Stimulated activated CD8-positive, alpha-beta memory T cell treated with anti-CD3 and anti-CD28 coated beads, Interleukin-15, amount 100 ng/mL, for 48 hours (primary cell): Measurements from ENCODE around the gene IQSEC3.

Source experiments
- DNase-seq, 2 donors: peaks; one replicate each; pipeline ENCODE4 v3.0.0-alpha.2; 2020; ENCODE audit warnings: low read depth in 2 of 2

IQSEC3 gene

DNA sequence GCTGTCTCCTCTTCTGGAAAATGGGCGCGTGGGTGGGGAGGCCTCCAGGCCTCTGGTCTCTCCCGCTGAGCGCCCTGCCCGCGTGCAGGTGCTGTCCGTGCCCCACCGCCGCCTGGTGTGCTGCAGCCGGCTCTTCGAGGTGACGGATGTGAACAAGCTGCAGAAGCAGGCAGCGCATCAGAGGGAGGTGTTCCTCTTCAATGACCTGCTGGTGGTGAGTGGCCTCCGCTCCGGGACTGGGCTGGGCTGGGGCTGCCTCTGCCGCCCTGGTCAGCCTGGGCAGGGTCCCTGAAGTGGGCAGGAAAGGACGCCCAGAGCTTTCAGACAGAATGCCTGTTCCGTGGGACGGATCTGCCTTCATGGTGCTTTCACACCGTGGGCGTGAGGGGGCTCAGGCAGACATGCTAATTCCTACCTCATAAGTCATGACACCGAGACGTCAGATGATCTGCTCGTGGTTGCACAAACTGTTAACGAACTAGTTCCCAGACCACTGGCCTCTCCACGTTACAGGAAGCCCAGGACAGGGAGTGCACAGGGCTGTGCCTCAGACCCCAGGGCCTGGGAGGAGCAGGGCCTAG is 96.9 kb downstream of the IQSEC3 start:
- DNase-seq = no peak

DNA sequence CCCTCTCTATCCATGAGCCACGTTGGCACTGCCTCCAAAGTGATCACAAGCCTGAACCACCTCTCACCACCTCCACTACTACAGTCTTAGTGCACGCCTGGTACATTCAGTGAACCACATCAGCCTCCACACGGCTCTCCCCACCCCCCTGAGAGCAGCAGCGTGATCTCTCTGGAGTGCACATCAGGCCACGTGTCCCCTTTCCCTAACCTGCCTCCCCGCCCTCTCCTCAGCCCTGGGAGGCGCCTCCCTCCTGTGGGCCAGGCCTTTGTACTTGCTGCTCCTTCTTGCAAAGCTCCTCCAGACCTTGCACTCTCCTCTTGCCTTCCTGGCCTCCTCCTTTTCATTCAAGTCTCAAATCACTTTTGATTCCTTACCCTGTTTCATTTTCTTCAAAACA is 97.6 kb downstream of the IQSEC3 start:
- no peak for DNase-seq

DNA sequence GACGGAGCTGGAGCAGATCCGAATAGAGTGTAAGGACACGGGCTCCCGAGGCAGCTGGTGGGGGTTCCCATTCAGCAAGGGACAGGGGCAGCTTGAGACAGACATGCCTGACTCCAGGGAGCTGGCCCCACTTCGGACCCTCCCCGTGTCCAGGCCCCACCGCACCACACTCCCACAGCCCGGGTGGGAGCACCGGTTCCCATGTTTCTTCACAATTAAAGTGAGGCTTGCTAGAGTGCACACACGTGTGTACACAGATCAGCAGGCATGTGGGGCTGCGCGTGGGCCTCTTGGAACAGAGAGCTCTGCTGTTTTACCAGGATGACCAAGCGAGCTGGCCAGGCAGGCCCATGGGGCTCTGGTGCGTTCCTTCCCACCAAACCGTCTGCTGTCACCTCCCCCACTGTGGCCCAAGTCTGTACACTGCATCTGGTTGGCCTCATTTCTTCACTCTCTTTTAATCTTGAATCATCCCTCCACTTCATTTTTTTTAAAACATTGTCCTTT is 99.3 kb downstream of the IQSEC3 start:
- no peak for DNase-seq

DNA sequence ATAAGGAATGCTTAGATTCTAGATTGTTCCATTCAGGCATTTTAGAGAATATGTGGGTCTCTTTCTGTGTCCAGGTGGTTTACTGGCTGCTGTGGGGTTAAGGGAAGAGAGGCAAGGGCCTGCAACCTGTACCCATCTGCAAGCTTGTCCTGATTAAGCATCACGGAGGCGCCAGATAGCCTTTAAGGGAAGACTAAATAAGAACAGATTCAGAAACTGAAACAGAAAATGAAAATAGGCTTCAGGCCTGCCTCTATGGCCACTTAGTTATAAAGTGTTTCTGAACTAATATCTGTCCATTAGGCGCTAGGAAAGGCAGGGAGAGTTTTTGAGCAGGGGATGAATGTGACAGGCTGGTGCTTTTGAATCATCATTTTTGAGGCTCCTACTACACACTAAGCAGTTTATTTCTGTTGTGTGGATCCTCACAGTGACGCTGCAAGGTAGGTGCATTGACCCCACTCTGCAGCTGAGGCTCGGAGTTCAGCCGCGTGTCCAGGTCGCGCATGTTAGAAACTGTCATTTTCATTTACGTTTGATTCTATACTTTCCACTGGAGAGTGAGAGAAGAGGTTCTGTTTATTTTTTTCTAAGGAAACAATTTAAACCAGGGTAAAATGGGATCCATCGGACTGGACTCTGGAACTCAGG is 100.0 kb downstream of the IQSEC3 start:
- DNase-seq = no peak

DNA sequence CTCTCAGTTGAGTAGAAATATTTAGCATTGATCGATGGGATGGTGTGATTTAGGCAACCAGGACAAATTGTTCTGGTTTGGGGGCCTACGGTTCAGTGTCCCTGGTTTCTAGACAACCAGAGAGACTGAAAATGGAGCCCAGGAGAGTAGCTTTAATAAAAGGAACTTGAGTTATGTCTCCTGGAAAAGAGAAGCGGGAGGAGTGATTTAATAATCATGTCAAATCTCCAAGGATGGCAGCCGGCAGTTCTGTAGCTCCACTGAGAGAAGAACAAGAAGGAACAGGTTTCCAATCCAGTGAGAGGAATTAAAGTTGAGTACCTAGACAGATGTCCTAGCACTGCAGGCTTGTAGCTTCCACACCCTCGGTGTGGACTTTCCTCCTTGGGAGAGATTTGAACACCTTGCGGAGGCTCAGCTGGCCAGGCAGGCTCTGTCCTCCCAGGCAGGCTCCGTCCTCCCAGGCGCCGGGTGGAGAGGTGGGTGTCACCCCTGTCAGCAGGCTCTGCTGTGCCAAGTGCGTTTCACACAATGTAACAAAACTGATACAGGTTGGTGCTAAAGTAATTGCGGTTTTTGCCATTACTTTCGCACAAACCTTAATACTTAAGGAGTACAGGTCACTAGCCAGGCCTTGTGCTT is 101.5 kb downstream of the IQSEC3 start:
- DNase-seq = no peak

DNA sequence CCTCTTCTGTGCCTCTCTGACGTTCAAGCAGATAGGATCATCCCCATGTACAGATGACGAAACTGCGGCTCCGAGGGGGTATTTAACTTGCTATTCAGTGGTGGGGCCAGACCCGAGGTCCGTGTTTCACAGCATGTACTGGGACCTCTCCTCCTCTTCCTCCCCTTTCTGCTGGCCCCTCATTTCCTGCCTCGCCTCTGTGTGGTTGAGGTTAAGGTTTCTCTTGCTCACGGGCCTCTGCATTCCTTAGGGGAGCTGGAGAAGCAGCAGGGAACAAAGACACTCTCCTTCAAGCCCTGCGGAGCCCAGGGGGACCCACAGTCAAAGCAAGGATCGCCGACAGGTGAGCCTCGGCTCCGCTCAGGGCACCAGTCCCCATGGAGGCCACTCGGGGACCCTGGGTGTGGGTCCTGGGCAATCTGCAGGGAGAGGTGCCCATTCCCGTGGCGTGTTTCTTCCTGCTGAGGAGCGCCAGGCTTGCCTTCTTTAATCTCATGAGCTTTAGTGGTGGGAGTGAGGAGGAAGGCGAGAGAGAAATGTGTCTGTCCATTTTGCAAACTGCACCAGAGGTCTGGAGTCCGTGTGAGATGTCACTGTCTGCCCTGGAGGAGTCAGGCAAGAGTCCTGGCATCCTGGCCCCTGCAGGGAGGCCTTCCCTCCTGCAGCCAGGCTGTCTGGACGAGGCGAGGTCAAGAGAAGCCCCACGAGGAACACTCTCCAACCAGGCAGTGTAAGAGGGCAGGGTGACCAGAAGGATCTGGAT is 102.4 kb downstream of the IQSEC3 start:
- DNase-seq = no peak

DNA sequence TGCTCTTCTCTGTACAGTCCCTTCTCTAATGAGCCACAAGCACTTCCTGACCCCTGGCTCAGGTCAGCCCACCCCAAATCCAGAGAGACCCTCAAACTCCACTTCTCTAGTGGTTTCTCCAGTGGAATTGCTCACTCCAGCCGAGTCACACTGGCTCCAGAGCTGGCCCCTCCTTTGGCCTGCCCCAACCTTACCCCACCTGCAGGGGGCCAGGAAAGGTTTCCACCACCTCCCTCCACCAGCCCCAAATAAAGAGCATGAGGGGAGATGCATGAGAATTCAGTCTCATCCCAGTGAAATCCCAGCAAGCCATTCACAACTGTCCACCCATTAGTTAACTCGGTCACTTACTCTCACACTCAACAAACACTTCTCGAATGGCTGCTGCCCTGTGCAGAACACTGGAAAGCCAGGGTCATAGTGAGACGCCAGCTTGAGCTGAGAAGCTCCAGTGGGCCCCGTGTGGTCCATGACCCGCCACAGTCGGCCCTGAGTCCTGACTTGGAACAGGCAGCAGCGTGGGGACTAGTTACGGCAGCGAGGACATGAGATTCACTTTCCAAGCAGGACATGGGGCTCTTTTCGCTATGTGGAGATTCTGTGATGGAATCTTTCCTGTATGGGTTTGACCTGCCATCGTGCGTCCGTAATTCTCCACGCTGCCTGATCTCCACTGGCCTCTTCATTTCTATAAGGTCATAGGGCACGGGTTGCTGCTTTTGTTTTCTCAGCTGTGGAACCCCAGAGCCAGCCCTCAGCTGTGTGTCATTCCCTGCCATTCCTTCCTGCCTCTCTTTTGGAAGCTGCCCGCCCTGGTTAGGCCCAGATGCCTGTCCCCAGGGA is 103.2 kb downstream of the IQSEC3 start:
- no peak for DNase-seq

DNA sequence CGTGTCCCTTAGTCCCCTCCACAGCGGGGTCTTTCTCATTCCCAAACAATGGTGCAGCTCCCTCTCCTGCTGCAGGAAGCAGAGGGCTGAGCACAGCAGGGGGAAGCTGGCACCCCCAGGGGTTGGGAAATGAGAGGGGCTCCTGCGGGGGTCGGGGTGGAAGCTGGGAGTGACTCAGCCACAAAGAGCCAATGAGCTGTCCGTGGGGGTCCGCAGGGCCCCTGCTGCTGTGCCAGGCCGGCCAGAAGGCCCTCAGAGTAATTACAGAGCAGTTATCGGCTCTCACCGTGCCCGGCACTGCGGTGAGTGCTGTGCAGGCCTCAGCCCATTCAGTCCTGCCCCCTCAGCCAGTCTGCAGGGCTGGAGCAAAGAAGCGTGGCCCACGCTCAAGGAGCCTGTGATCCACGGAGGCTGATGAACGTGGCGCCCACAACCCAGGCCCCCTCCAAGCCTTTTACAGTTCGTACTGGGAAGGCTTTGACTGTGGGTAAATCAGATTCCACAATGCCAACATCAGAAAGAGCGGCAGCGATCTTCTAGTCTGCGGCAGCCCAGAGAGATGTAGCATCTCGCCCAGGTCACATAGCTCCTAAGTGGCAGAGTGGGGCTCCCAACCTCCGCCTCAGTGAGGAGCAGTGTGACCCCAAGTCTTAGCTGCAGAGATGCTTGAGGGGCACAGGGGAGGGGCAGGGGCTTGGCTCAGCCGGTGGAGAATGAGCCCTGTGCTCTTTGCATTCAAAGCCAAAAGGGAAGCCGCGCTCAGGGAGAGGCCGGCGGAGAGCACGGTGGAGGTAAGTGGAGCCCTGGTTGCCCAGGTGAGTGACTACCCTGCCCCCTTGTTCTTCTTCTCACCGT is 104.0 kb downstream of the IQSEC3 start:
- no peak for DNase-seq

DNA sequence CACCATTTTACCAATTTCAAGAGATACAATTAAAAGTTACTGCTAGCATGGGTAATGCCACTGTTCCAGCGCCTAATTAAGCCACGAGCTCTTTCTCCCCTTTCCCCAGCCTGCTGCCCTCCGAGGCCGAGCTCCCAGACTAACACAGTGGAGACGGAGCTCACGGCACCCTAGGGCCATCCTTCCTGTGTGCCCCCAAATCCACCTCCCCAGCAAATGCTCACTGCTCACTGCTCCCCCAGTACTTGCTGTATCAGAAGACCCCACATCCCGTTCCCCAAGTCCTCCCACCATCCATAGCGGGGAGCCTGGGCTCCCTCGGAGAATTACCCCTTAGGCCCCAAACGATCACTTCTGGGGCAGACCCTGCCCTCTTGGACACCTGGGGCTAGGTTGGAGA is 104.7 kb downstream of the IQSEC3 start:
- DNase-seq = no peak

DNA sequence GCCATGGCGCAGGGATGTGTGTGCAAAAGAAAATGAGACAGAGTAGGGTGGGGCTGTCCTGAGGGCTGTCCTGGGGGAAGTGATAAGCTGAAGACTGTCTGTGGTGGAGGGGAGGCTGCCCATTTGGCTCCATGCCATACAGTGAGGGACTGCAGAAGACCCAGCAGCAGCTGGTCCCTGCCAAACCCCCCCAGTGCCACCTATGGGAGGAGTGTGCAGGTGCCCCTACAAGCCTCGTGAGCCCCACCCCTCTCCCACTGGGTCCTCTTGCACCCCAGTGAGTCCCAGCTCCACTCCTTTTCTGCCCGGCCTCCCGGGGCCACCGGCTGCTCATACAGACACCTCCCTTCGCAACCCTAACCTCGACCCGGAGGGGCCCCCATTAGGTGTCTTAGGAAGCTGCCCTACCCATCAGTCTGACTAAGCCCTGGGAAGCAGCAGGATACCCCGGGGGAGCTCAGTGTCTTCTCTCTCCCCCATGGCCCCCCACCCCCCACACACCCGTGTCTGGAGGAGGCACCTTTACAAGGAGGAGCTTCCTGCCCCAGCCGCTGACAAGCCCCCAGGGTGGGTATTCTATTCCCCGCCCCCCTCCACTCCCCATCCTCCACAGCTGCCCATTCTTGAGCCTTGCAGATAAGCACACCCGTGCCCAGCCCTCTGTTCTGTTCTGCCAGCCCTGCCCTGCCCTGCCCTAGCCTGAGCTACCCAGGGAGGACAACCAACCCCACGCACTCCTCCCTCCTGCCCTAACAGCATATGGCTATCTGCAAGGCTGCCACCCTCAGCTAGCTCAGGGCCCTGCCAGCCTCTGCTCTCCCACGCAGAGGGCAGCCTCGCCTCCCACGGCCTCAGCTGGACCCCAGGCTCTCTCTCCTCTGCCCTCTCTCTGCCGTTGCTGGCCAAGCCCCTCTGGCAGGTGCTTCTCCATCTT is 105.4 kb downstream of the IQSEC3 start:
- DNase-seq = no peak

DNA sequence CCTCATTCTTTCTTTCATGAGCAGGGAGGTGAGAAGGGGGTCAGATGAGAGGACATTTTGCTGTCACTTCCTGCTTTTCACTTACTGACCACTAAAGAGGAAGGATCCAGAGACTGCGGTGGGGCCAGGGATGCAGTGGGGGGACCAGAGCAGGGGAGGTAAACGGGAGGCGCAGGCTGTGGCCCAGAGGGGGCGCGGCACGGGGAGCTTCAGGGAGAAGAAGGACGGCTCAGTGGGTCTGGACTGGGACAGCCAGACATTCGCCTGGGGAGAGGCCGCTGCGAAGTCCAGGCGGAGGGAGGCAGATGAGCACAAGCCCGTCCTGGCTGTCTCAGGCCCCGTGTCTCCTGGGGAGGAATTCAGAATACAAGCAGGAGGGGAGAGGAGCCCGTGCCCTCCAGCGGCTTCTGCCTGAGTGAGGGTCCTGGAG is 106.2 kb downstream of the IQSEC3 start:
- no peak for DNase-seq

DNA sequence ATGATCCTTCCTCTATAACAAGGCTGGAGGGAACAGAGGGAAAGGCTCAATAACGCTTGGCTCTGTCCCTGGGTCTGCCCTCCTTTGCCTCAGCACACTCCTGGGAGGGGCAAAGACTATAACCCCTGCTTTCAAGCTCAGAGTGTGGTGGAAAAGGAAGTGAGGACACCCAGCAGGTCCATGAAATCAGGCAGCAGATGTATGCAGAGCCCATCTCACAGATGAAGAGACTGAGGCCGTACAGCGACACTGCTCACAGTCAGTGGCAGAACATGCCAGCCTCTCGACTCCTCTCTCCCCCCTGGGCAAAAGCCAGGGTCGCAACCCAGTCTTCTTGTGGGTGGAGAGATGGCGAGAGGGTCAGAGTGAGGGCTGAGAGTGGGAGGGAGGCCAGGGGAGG is 107.6 kb downstream of the IQSEC3 start:
- no peak for DNase-seq

DNA sequence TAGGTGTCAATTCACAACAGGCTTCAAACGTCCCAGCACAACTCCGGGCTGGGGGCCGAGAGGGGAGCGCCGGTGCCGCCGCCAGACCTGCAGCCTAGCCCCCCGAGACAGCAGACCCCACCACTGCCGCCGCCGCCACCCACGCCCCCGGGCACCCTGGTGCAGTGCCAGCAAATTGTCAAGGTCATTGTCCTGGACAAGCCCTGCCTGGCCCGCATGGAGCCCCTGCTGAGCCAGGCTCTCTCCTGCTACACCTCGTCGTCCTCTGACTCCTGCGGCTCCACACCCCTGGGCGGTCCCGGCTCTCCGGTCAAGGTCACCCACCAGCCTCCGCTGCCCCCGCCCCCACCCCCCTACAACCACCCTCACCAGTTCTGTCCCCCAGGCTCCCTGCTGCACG is 108.0 kb downstream of the IQSEC3 start:
- no peak for DNase-seq

DNA sequence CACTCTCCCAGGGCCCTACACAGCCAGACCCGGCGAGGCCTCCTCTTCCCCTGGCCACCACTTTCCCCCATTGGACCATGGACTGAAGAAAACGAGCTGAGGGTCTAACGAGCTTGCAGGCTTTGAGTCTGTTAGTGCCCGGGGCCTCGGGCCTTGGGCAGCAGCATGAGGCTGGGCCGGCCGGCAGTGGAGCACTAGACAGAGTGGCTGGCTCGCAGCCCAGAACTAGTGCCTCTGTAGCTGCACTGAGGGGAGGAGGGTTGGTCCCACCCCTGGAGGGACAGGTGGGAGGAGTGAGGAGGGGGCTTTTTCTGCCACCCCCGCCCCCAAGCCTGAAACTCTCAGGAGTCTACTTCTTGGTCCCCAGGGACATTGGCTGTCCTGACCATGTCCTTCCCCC is 108.7 kb downstream of the IQSEC3 start:
- DNase-seq = no peak

DNA sequence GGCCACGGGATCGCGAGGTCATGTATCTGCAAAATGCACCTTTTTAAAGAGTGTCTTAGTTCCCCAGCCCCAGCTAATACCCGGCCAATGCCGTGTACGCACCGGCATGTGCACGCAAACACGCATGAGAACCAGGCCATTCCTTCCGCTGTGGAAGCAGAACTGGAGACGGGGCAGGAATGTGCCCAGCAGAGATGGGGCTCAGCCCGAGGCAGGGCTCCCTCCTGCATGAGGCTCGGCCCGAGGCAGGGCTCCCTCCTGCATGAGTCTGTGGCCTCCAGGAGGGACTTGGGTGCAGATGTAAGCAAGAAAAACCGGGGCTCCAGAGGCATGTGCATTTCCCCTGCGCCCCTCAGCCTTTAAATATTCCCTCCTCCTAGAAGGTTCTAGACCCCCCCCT is 109.2 kb downstream of the IQSEC3 start:
- no peak for DNase-seq

DNA sequence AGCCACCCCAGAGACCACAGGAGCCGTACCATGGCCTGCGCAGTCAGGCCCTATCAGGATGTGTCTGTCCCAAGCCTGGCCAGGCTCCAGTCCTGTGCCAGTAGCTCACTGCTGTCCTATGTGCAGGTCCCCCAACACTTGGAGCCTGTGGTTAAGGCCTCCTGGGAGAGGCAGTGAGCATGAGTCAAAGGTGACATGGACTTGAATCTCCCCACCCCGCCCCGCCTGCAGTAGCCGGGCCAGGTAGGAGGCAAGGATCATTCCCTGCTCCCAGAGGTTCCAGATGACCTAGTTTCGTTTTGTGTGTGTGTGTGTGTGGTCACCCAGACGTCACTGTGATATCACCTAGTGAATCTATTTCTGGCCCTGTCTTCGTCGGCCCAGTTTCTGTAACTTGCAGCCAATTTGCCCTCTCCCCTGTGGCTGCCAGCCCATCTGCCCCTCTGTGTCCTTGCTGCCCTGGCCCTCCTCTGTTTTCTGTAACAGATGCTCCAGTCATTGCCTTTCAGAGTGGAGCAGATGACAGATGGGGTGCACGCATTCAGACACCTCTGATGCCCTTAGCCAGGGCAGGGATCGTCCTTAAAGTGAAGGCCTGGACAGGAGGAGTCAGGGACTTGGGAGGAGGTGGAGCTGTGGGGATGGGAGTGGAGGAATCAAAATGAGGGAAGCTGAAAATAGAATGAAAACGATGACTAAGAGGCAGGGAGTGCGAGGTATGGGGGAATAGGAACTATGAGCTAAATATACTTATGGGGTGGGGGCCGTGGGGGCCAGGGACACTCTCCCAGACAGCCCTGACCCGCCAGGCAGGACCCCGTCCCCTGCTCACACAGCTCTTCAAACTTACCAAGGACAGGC is 110.0 kb downstream of the IQSEC3 start:
- no peak for DNase-seq

DNA sequence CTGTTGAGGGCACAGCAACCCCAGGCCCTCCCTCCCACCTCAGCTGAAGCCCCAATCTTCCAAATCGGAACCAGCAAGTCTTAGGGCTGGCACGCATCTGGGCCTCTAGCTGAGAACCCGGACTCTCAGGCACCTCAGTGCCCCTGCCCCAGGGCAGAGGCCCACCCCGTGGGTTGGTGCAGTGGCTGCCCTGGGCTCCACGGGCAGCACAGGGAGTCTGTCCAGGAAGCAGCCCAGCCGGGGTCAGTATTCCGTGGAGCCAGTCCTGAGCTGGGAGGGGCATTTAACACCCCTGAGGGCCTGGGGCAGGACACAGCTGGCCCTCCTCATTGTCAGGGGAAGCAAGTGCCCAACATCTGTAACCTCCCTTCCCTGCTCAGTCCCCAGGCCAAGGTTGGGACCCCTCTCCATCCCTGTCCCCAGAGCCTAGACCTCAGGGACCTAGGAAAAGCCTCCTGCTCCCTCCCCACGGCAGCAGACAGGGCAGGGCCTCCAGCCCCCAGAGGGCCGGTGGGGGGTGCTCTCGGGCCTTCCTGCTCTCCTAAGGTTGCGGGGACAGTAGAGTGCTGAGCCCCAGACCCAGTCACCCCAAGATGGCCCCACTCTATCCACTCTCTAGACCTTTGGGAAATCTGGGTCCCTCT is 110.9 kb downstream of the IQSEC3 start:
- no peak for DNase-seq
